ENCODE results near the gene GRIK5. TPM values are rescaled to one million over a fixed set of nuclear protein-coding genes. Genes with fewer than 3 reads are reported as not detected.

The GRIK5 gene
- total and polyA plus RNA-seq, 2 donors = 0.33 to 1.7 TPM

DNA sequence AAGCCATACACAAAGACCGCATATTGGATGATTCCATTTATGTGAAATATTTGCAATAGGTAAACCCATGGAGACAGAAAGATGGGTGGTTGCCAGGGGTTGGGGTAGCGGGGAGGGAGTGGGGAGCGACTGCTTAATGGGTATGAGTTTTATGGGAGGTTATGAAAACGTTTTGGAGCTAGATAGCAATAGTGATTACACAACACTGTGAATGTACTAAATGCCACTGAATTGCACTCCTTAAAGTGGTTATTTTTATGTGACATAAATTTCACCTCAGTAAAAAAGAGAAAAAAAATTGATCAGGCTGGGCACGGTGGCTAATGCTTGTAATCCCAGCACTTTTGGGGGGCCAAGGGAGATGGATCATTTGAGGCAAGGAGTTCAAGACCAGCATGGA lies 36.6 kb downstream of the GRIK5 start:
- Histone ChIP-seq H3K27me3 (ENCODE audit: control insufficient read depth in 2 of 2, insufficient read depth in 1 of 2, low read length in 1 of 2) (no peaks in the 10 kb centered on the region), H3K36me3 (ENCODE audit: control insufficient read depth in 2 of 2, insufficient read depth in 2 of 2, low read length in 1 of 2) (no peaks in the 10 kb centered on the region), H3K27ac (ENCODE audit: low read depth in 1 of 2, low read length in 1 of 2) (no peak overlapping the region), H3K4me1 (ENCODE audit: control insufficient read depth in 2 of 2, insufficient read depth in 2 of 2, low read length in 2 of 2) (no peaks in the 10 kb centered on the region), H3K4me3 (ENCODE audit: low read length in 2 of 2) (no peak overlapping the region), H3K9me3 (ENCODE audit: control insufficient read depth in 2 of 2, insufficient read depth in 1 of 2, low read length in 1 of 2) (no peaks in the 10 kb centered on the region)
- 95% methylated on average over 5 of the region's 5 CpGs for WGBS
- DNase-seq (ENCODE audit: low read depth in 6 of 9, low spot score in 9 of 9) = no peak

DNA sequence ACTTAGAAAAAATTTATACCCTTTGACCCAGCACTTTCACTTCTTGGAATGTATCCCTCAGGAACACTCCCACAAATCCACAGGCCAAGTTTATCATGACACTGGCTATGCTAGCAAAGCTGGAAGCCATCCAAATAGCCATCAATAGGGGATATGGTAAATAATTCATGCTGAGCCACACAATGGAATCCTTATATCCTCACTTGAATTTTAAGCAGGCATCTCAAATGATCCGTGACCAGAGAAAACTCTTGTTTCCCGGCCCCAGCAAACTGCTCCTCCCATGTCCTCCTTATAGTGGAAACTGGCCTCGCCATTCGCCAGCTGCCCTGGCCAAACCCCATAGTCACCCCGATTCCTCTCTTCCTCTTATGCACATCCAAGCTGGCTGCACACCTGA lies 37.6 kb downstream of the GRIK5 start:
- no peak overlapping the region for H3K4me3 ChIP-seq (ENCODE audit: low read length in 2 of 2)
- no peak for DNase-seq (ENCODE audit: low read depth in 6 of 9, low spot score in 9 of 9)
- H3K36me3 ChIP-seq (ENCODE audit: control insufficient read depth in 2 of 2, insufficient read depth in 2 of 2, low read length in 1 of 2) = no peaks in the 10 kb centered on the region
- H3K4me1 ChIP-seq (ENCODE audit: control insufficient read depth in 2 of 2, insufficient read depth in 2 of 2, low read length in 2 of 2) = no peaks in the 10 kb centered on the region
- H3K27me3 ChIP-seq (ENCODE audit: control insufficient read depth in 2 of 2, insufficient read depth in 1 of 2, low read length in 1 of 2) = no peaks in the 10 kb centered on the region
- H3K9me3 ChIP-seq (ENCODE audit: control insufficient read depth in 2 of 2, insufficient read depth in 1 of 2, low read length in 1 of 2) = no peaks in the 10 kb centered on the region
- WGBS = 90% methylated on average over 5 of the region's 5 CpGs
- H3K27ac ChIP-seq (ENCODE audit: low read depth in 1 of 2, low read length in 1 of 2) = no peak overlapping the region

DNA sequence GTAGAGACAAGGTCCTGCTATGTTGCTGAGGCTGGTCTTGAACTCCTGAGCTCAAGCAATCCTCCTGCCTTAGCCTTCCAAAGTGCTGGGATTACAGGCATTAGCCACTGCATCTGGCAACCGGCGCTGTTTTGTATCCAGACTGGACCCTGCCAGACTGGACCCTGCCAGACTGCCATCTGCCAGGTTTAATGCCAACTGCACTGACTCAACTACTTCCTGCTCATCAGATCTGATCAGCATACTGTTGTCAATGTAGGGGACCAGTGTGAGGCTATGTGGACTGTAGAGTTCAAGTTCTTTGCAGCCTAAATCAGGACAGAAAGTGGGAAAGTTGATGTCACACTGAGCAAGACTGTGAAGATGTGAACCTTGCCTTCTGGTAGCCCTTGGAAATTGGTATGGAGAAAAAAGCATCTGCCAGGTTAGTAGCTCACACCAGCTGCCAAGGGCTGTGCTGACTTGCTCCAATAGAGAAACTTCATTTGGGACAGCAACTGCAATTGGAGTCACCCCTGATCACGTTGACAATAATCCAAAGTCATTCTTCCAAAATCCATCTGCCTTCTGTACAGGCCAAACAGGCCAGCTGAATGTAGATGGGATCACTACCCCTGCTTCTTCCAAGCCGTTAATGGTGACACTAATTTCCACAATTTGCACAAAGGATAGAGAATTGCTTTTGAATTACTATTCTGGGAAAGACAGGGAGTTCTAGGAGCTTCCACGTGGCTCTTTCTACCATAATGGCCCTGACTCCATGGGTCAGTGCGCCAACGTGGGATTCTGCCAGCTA lies 39.2 kb downstream of the GRIK5 start:
- WGBS = 96% methylated on average over 7 of the region's 7 CpGs
- Histone ChIP-seq H3K4me3 (ENCODE audit: low read length in 2 of 2) (no peak overlapping the region), H3K36me3 (ENCODE audit: control insufficient read depth in 2 of 2, insufficient read depth in 2 of 2, low read length in 1 of 2) (no peaks in the 10 kb centered on the region), H3K27ac (ENCODE audit: low read depth in 1 of 2, low read length in 1 of 2) (no peak overlapping the region), H3K9me3 (ENCODE audit: control insufficient read depth in 2 of 2, insufficient read depth in 1 of 2, low read length in 1 of 2) (no peaks in the 10 kb centered on the region), H3K27me3 (ENCODE audit: control insufficient read depth in 2 of 2, insufficient read depth in 1 of 2, low read length in 1 of 2) (no peaks in the 10 kb centered on the region), H3K4me1 (ENCODE audit: control insufficient read depth in 2 of 2, insufficient read depth in 2 of 2, low read length in 2 of 2) (no peaks in the 10 kb centered on the region)
- DNase-seq (ENCODE audit: low read depth in 6 of 9, low spot score in 9 of 9) = no peak

GRCh38 chr19:42028304-42029216 lies 41.4 kb downstream of the GRIK5 start:
- DNase-seq (ENCODE audit: low read depth in 6 of 9, low spot score in 9 of 9) = peak in 2 of 9 donors; percentile 9 to 16
- no peaks in the 10 kb centered on the region for H3K36me3 ChIP-seq (ENCODE audit: control insufficient read depth in 2 of 2, insufficient read depth in 2 of 2, low read length in 1 of 2)
- 85% methylated on average over 8 of the region's 8 CpGs for WGBS
- H3K9me3 ChIP-seq (ENCODE audit: control insufficient read depth in 2 of 2, insufficient read depth in 1 of 2, low read length in 1 of 2) = no peaks in the 10 kb centered on the region
- H3K27ac ChIP-seq (ENCODE audit: low read depth in 1 of 2, low read length in 1 of 2) = no peak overlapping the region
- no peaks in the 10 kb centered on the region for H3K27me3 ChIP-seq (ENCODE audit: control insufficient read depth in 2 of 2, insufficient read depth in 1 of 2, low read length in 1 of 2)
- H3K4me1 ChIP-seq (ENCODE audit: control insufficient read depth in 2 of 2, insufficient read depth in 2 of 2, low read length in 2 of 2) = no peaks in the 10 kb centered on the region
- H3K4me3 ChIP-seq (ENCODE audit: low read length in 2 of 2) = no peak overlapping the region

GRCh38 chr19:42024622-42025111 lies 45.3 kb downstream of the GRIK5 start:
- no peak overlapping the region for H3K27ac ChIP-seq (ENCODE audit: low read depth in 1 of 2, low read length in 1 of 2)
- no peaks in the 10 kb centered on the region for H3K36me3 ChIP-seq (ENCODE audit: control insufficient read depth in 2 of 2, insufficient read depth in 2 of 2, low read length in 1 of 2)
- no peak for DNase-seq (ENCODE audit: low read depth in 6 of 9, low spot score in 9 of 9)
- no peaks in the 10 kb centered on the region for H3K27me3 ChIP-seq (ENCODE audit: control insufficient read depth in 2 of 2, insufficient read depth in 1 of 2, low read length in 1 of 2)
- H3K4me1 ChIP-seq (ENCODE audit: control insufficient read depth in 2 of 2, insufficient read depth in 2 of 2, low read length in 2 of 2) = peaks cover 0 to 7% of the 10 kb centered on the region in 2 donors
- no peaks in the 10 kb centered on the region for H3K9me3 ChIP-seq (ENCODE audit: control insufficient read depth in 2 of 2, insufficient read depth in 1 of 2, low read length in 1 of 2)
- no peak overlapping the region for H3K4me3 ChIP-seq (ENCODE audit: low read length in 2 of 2)
- 92% methylated on average over 12 of the region's 12 CpGs for WGBS

DNA sequence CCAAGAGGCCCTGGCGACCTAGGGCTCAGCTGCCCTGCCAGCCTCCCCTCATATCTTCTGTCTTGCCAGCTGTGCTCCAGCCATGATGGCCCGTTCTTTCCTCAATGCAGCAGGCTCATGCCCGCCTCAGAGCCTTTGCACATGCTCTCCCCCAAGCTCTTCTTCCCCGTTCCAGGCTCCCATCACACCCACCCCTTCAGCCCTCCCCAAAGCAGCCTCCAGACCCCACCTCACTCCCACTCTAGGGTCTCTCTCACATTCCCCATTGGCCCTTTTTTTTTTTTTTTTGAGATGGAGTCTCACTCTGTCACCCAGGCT lies 46.1 kb downstream of the GRIK5 start:
- no peak for DNase-seq (ENCODE audit: low read depth in 6 of 9, low spot score in 9 of 9)
- no peaks in the 10 kb centered on the region for H3K36me3 ChIP-seq (ENCODE audit: control insufficient read depth in 2 of 2, insufficient read depth in 2 of 2, low read length in 1 of 2)
- H3K4me1 ChIP-seq (ENCODE audit: control insufficient read depth in 2 of 2, insufficient read depth in 2 of 2, low read length in 2 of 2) = peaks cover 0 to 7% of the 10 kb centered on the region in 2 donors
- no peaks in the 10 kb centered on the region for H3K9me3 ChIP-seq (ENCODE audit: control insufficient read depth in 2 of 2, insufficient read depth in 1 of 2, low read length in 1 of 2)
- H3K27me3 ChIP-seq (ENCODE audit: control insufficient read depth in 2 of 2, insufficient read depth in 1 of 2, low read length in 1 of 2) = no peaks in the 10 kb centered on the region
- no peak overlapping the region for H3K4me3 ChIP-seq (ENCODE audit: low read length in 2 of 2)
- 96% methylated on average over 4 of the region's 4 CpGs for WGBS
- no peak overlapping the region for H3K27ac ChIP-seq (ENCODE audit: low read depth in 1 of 2, low read length in 1 of 2)

DNA sequence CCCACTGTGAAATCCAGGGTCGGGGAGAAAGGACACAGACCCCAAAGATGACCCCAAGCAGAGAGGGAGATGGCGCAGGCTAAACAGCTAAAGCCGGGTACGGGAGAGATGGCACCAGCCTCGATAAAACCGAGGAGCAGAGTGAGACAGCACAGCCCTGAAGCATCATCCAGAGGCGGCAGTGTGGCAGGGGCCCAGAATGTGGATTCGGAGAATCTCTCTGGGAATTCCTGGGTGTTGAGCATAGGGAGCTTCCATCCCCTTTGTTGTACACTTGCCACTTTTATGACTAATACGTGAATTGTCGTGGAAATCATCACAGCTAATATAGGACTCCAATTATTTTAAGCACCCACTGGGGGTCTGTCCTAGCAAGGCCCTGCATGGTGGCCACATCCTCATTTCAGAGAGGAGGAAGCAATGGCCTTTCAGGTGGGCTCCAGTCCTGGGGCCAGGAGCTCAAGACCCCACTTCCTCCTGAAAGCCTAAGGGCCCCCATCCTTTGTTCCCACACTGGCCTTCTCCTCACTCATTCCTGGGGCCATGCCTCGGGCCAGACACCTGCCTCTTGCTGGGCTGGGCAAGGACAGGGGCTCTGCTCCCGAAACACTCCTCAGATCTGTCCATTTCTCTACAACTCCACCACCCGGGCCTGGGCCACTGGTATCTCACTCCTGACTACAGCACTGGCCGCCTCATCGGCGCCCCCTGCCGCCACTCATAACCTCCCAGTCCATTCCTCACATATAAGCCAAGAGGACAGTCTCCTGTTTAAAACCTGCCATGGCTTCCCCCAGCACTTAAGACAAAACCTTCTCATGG lies 46.7 kb downstream of the GRIK5 start:
- WGBS = 94% methylated on average over 17 of the region's 17 CpGs
- no peak for DNase-seq (ENCODE audit: low read depth in 6 of 9, low spot score in 9 of 9)
- H3K4me3 ChIP-seq (ENCODE audit: low read length in 2 of 2) = no peak overlapping the region
- H3K9me3 ChIP-seq (ENCODE audit: control insufficient read depth in 2 of 2, insufficient read depth in 1 of 2, low read length in 1 of 2) = no peaks in the 10 kb centered on the region
- peaks cover 0 to 7% of the 10 kb centered on the region in 2 donors for H3K4me1 ChIP-seq (ENCODE audit: control insufficient read depth in 2 of 2, insufficient read depth in 2 of 2, low read length in 2 of 2)
- H3K27ac ChIP-seq (ENCODE audit: low read depth in 1 of 2, low read length in 1 of 2) = no peak overlapping the region
- no peaks in the 10 kb centered on the region for H3K36me3 ChIP-seq (ENCODE audit: control insufficient read depth in 2 of 2, insufficient read depth in 2 of 2, low read length in 1 of 2)
- no peaks in the 10 kb centered on the region for H3K27me3 ChIP-seq (ENCODE audit: control insufficient read depth in 2 of 2, insufficient read depth in 1 of 2, low read length in 1 of 2)

GRCh38 chr19:42022616-42023015 lies 47.4 kb downstream of the GRIK5 start:
- H3K27ac ChIP-seq (ENCODE audit: low read depth in 1 of 2, low read length in 1 of 2) = no peak overlapping the region
- WGBS = 93% methylated on average over 5 of the region's 5 CpGs
- no peaks in the 10 kb centered on the region for H3K9me3 ChIP-seq (ENCODE audit: control insufficient read depth in 2 of 2, insufficient read depth in 1 of 2, low read length in 1 of 2)
- no peak overlapping the region for H3K4me3 ChIP-seq (ENCODE audit: low read length in 2 of 2)
- no peaks in the 10 kb centered on the region for H3K36me3 ChIP-seq (ENCODE audit: control insufficient read depth in 2 of 2, insufficient read depth in 2 of 2, low read length in 1 of 2)
- DNase-seq (ENCODE audit: low read depth in 6 of 9, low spot score in 9 of 9) = no peak
- H3K27me3 ChIP-seq (ENCODE audit: control insufficient read depth in 2 of 2, insufficient read depth in 1 of 2, low read length in 1 of 2) = no peaks in the 10 kb centered on the region
- H3K4me1 ChIP-seq (ENCODE audit: control insufficient read depth in 2 of 2, insufficient read depth in 2 of 2, low read length in 2 of 2) = peaks cover 0 to 7% of the 10 kb centered on the region in 2 donors
